WTC11 (cell line): ENCODE measurements around the gene POU5F2.

Experiments used
- FOXJ3 ChIP-seq: sonication (generic); formaldehyde crosslinking; IDR thresholded peaks from 2 replicates; pipeline ENCODE4 v1.9.0; 2021; ENCODE audit warnings: missing genetic modification reagents, mild to moderate bottlenecking, borderline replicate concordance
- FOXP1 ChIP-seq: sonication (generic); formaldehyde crosslinking; IDR thresholded peaks from 2 replicates; pipeline ENCODE4 v1.8.0; 2022; ENCODE audit warnings: missing genetic modification reagents, mild to moderate bottlenecking, moderate library complexity, borderline replicate concordance
- GABPB1 ChIP-seq: sonication (generic); formaldehyde crosslinking; IDR thresholded peaks from 2 replicates; pipeline ENCODE4 v1.8.1; 2023; ENCODE audit warnings: mild to moderate bottlenecking, missing genetic modification reagents
- MYBL2 ChIP-seq: sonication (generic); formaldehyde crosslinking; IDR thresholded peaks from 2 replicates; pipeline ENCODE4 v1.8.1; 2023; ENCODE audit warnings: mild to moderate bottlenecking, moderate library complexity, missing genetic modification reagents
- NFYB ChIP-seq: sonication (generic); formaldehyde crosslinking; conservative IDR thresholded peaks from 2 replicates; pipeline ENCODE4 v1.8.0; 2022; ENCODE audit warnings: low read depth, missing genetic modification reagents
- SP1 ChIP-seq: sonication (generic); formaldehyde crosslinking; conservative IDR thresholded peaks from 2 replicates; pipeline ENCODE4 v1.8.1; 2022; ENCODE audit warnings: missing genetic modification reagents
- TCF7 ChIP-seq: sonication (generic); formaldehyde crosslinking; IDR thresholded peaks from 2 replicates; pipeline ENCODE4 v1.8.0; 2022; ENCODE audit warnings: mild to moderate bottlenecking, low read depth, missing genetic modification reagents, moderate library complexity
- ZNF232 ChIP-seq: sonication (generic); formaldehyde crosslinking; IDR thresholded peaks from 2 replicates; pipeline ENCODE4 v1.8.0; 2022; ENCODE audit warnings: mild to moderate bottlenecking, missing genetic modification reagents
- TF ChIP-seq, protein P1 (sequence below): fragments of 200-600 bp; IDR thresholded peaks from 2 replicates; pipeline ENCODE4 v1.8.0; 2022; ENCODE audit warnings: antibody characterized with exemption
- TF ChIP-seq, protein P2 (sequence below): sonication (generic); formaldehyde crosslinking; IDR thresholded peaks from 2 replicates; pipeline ENCODE4 v1.8.1; 2022; ENCODE audit warnings: mild to moderate bottlenecking, missing genetic modification reagents, moderate library complexity, borderline replicate concordance
- TF ChIP-seq, protein P3 (sequence below): sonication (generic); formaldehyde crosslinking; IDR thresholded peaks from 2 replicates; pipeline ENCODE4 v1.8.1; 2023; ENCODE audit warnings: mild to moderate bottlenecking, missing genetic modification reagents
- TF ChIP-seq, protein P4 (sequence below): sonication (generic); formaldehyde crosslinking; IDR thresholded peaks from 2 replicates; pipeline ENCODE4 v1.8.1; 2023; ENCODE audit warnings: mild to moderate bottlenecking, missing genetic modification reagents, moderate library complexity
- TF ChIP-seq, protein P5 (sequence below): sonication (generic); formaldehyde crosslinking; IDR thresholded peaks from 2 replicates; pipeline ENCODE4 v1.8.0; 2022; ENCODE audit warnings: mild to moderate bottlenecking, missing genetic modification reagents
- TF ChIP-seq, protein P6 (sequence below): sonication (generic); formaldehyde crosslinking; IDR thresholded peaks from 2 replicates; pipeline ENCODE4 v1.8.1; 2022; ENCODE audit warnings: low read depth, missing genetic modification reagents, borderline replicate concordance

DNA sequence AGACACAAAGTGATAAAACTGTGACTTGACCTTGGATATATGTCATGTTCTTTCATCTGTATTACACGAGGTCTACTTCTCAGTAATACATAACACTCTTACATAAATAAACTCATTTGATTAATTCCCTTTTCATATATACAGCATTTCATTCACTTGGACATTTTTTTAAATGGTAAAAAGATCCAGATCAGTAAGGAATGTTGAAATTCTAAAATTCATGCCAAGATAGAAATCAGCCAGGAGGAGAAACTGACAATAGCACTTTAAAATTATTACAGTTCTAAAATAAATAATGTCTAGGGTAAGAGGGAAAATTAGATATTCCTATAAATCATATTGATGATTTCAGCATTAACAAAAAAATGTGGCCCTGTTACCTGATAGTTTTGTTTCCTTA is 46.2 kb upstream of the POU5F2 start:
- TF ChIP-seq FOXJ3 (no peak), ZNF232 (CRISPR knock-in tag) (no peak), SP1 (no peak), TCF7 (no peak), NFYB (no peak), GABPB1 (CRISPR knock-in tag) (no peak), MYBL2 (CRISPR knock-in tag) (no peak), FOXP1 (no peak)
- TF ChIP-seq, protein P1, sequence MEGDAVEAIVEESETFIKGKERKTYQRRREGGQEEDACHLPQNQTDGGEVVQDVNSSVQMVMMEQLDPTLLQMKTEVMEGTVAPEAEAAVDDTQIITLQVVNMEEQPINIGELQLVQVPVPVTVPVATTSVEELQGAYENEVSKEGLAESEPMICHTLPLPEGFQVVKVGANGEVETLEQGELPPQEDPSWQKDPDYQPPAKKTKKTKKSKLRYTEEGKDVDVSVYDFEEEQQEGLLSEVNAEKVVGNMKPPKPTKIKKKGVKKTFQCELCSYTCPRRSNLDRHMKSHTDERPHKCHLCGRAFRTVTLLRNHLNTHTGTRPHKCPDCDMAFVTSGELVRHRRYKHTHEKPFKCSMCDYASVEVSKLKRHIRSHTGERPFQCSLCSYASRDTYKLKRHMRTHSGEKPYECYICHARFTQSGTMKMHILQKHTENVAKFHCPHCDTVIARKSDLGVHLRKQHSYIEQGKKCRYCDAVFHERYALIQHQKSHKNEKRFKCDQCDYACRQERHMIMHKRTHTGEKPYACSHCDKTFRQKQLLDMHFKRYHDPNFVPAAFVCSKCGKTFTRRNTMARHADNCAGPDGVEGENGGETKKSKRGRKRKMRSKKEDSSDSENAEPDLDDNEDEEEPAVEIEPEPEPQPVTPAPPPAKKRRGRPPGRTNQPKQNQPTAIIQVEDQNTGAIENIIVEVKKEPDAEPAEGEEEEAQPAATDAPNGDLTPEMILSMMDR: no peak
- TF ChIP-seq, protein P2, sequence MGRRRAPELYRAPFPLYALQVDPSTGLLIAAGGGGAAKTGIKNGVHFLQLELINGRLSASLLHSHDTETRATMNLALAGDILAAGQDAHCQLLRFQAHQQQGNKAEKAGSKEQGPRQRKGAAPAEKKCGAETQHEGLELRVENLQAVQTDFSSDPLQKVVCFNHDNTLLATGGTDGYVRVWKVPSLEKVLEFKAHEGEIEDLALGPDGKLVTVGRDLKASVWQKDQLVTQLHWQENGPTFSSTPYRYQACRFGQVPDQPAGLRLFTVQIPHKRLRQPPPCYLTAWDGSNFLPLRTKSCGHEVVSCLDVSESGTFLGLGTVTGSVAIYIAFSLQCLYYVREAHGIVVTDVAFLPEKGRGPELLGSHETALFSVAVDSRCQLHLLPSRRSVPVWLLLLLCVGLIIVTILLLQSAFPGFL (CRISPR knock-in tag): no peak
- TF ChIP-seq, protein P3, sequence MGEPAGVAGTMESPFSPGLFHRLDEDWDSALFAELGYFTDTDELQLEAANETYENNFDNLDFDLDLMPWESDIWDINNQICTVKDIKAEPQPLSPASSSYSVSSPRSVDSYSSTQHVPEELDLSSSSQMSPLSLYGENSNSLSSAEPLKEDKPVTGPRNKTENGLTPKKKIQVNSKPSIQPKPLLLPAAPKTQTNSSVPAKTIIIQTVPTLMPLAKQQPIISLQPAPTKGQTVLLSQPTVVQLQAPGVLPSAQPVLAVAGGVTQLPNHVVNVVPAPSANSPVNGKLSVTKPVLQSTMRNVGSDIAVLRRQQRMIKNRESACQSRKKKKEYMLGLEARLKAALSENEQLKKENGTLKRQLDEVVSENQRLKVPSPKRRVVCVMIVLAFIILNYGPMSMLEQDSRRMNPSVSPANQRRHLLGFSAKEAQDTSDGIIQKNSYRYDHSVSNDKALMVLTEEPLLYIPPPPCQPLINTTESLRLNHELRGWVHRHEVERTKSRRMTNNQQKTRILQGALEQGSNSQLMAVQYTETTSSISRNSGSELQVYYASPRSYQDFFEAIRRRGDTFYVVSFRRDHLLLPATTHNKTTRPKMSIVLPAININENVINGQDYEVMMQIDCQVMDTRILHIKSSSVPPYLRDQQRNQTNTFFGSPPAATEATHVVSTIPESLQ (CRISPR knock-in tag): no peak
- TF ChIP-seq, protein P4, sequence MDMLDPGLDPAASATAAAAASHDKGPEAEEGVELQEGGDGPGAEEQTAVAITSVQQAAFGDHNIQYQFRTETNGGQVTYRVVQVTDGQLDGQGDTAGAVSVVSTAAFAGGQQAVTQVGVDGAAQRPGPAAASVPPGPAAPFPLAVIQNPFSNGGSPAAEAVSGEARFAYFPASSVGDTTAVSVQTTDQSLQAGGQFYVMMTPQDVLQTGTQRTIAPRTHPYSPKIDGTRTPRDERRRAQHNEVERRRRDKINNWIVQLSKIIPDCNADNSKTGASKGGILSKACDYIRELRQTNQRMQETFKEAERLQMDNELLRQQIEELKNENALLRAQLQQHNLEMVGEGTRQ (CRISPR knock-in tag): no peak
- TF ChIP-seq, protein P5, sequence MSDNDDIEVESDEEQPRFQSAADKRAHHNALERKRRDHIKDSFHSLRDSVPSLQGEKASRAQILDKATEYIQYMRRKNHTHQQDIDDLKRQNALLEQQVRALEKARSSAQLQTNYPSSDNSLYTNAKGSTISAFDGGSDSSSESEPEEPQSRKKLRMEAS (CRISPR knock-in tag): no peak
- TF ChIP-seq, protein P6, sequence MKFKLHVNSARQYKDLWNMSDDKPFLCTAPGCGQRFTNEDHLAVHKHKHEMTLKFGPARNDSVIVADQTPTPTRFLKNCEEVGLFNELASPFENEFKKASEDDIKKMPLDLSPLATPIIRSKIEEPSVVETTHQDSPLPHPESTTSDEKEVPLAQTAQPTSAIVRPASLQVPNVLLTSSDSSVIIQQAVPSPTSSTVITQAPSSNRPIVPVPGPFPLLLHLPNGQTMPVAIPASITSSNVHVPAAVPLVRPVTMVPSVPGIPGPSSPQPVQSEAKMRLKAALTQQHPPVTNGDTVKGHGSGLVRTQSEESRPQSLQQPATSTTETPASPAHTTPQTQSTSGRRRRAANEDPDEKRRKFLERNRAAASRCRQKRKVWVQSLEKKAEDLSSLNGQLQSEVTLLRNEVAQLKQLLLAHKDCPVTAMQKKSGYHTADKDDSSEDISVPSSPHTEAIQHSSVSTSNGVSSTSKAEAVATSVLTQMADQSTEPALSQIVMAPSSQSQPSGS: no peak
